OCI-LY1 (cell line): Measurements from ENCODE around the gene CFAP99.

Experiments
- EZH2 ChIP-seq: fragments of 200-600 bp; sonication (generic), shearing (Covaris generic); IDR thresholded peaks from 2 replicates; pipeline ENCODE4 v1.8.0; 2017; ENCODE audit warnings: borderline replicate concordance, mixed run types, mild to moderate bottlenecking, antibody characterized with exemption, low read length, moderate library complexity, mixed read lengths
- TF ChIP-seq, protein P1 (sequence below): fragments of 200-600 bp; sonication (generic), shearing (Covaris generic); IDR thresholded peaks from 2 replicates; pipeline ENCODE4 v1.5.1; 2017; ENCODE audit warnings: mild to moderate bottlenecking, antibody characterized with exemption, low read length, moderate library complexity, mixed read lengths

DNA sequence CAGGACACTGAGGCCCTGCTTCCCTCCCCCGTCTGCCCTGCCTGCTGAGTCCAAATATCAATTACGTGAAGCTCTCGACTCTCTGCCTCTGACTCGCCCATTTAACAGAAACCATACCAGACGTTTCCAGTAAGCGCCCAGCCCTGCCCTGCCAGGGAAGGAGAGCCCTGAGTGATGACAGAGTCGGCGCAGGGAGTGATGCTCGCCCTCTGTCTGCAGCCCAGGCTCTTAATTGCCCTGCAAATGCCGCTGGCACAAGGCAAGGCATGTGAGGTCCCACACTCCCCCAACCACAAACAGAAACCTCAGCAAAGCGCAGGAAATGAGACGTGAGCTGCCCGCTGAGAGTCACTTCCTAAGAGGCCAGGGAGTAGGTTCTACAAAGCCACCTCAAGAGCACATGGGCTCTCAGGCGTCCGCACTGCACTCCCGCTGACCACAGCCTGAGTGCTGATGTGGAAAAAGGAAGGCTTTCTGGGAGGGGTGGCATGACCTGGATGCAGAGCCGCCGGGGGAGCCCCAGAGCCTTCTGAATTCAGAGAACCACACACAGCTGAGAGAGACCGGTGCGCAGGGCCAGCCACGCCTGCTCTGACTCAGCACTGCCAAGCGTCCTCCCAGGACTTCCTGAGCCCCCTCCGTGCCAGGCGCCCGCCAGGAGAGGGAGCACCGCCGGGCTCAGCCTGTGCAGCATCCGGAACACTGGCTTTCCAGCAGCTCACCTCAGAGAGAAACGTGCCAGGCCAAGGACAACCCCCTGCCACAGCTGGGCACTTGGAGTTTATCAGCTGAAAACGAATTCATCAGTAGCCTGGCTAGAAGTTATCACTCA is 5.7 kb upstream of the CFAP99 start:
- TF ChIP-seq, protein P1, sequence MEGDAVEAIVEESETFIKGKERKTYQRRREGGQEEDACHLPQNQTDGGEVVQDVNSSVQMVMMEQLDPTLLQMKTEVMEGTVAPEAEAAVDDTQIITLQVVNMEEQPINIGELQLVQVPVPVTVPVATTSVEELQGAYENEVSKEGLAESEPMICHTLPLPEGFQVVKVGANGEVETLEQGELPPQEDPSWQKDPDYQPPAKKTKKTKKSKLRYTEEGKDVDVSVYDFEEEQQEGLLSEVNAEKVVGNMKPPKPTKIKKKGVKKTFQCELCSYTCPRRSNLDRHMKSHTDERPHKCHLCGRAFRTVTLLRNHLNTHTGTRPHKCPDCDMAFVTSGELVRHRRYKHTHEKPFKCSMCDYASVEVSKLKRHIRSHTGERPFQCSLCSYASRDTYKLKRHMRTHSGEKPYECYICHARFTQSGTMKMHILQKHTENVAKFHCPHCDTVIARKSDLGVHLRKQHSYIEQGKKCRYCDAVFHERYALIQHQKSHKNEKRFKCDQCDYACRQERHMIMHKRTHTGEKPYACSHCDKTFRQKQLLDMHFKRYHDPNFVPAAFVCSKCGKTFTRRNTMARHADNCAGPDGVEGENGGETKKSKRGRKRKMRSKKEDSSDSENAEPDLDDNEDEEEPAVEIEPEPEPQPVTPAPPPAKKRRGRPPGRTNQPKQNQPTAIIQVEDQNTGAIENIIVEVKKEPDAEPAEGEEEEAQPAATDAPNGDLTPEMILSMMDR: no peak
- no peak for TF ChIP-seq EZH2
